HepG2 (cell line): ENCODE results near the gene SUSD3. TPM values are rescaled to one million over a fixed set of nuclear protein-coding genes. Genes with fewer than 3 reads are reported as not detected.

Experiments
- CC2D1A ChIP-seq: sonication (generic); formaldehyde crosslinking; IDR thresholded peaks from 2 replicates; pipeline ENCODE4 v1.8.1; 2023; ENCODE audit warnings: mild to moderate bottlenecking, missing genetic modification reagents
- CTCF ChIP-seq: sonication (generic); formaldehyde crosslinking; IDR thresholded peaks from 2 replicates; pipeline ENCODE4 v1.5.0; 2020; ENCODE audit warnings: mild to moderate bottlenecking, missing genetic modification reagents, moderate library complexity
- FOXP4 ChIP-seq: sonication (generic); formaldehyde crosslinking; IDR thresholded peaks from 2 replicates; pipeline ENCODE4 v1.4.0; 2020; ENCODE audit warnings: missing genetic modification reagents
- GPN1 ChIP-seq: sonication (generic); formaldehyde crosslinking; IDR thresholded peaks from 2 replicates; pipeline ENCODE4 v1.5.1; 2020; ENCODE audit warnings: missing genetic modification reagents, borderline replicate concordance
- KLF11 ChIP-seq: IDR thresholded peaks from 2 replicates; pipeline ENCODE4 v1.6.1; 2016; ENCODE audit warnings: missing compliant biosample characterization
- MNT ChIP-seq: fragments of 450-650 bp; IDR thresholded peaks from 2 replicates; pipeline ENCODE4 v1.6.1; 2016
- MTA1 ChIP-seq: sonication (generic); formaldehyde crosslinking; IDR thresholded peaks from 2 replicates; pipeline ENCODE4 v1.4.0; 2020; ENCODE audit warnings: missing genetic modification reagents, mild to moderate bottlenecking, borderline replicate concordance
- NKX3-1 ChIP-seq: sonication (generic); formaldehyde crosslinking; IDR thresholded peaks from 2 replicates; pipeline ENCODE4 v1.5.0; 2020; ENCODE audit warnings: missing genetic modification reagents
- NR2F2 ChIP-seq: IDR thresholded peaks from 2 replicates; pipeline ENCODE4 v1.6.1; 2012; ENCODE audit warnings: low read depth, inconsistent platforms, borderline replicate concordance
- PATZ1 ChIP-seq: sonication (generic); formaldehyde crosslinking; IDR thresholded peaks from 2 replicates; pipeline ENCODE4 v1.4.0; 2020; ENCODE audit warnings: missing genetic modification reagents
- POLR2AphosphoS5 ChIP-seq: IDR thresholded peaks from 2 replicates; pipeline ENCODE4 v1.6.1; 2012; ENCODE audit warnings: low read depth, low read length
- TARDBP ChIP-seq: sonication (generic); formaldehyde crosslinking; IDR thresholded peaks from 2 replicates; pipeline ENCODE4 v1.8.0; 2022; ENCODE audit warnings: mild to moderate bottlenecking, missing genetic modification reagents
- TGIF2 ChIP-seq: IDR thresholded peaks from 2 replicates; pipeline ENCODE4 v1.6.1; 2016; ENCODE audit warnings: control low read depth, missing compliant biosample characterization
- ZBTB42 ChIP-seq: sonication (generic); formaldehyde crosslinking; IDR thresholded peaks from 2 replicates; pipeline ENCODE4 v1.5.0; 2020; ENCODE audit warnings: mild to moderate bottlenecking, missing genetic modification reagents
- ZFP36L2 ChIP-seq: sonication (generic); formaldehyde crosslinking; IDR thresholded peaks from 2 replicates; pipeline ENCODE4 v1.4.0; 2020; ENCODE audit warnings: missing genetic modification reagents
- ZNF512 ChIP-seq: sonication (generic); formaldehyde crosslinking; IDR thresholded peaks from 2 replicates; pipeline ENCODE4 v1.4.0; 2020; ENCODE audit warnings: mild to moderate bottlenecking, missing genetic modification reagents
- ZNF598 ChIP-seq: sonication (generic); formaldehyde crosslinking; IDR thresholded peaks from 2 replicates; pipeline ENCODE4 v1.5.1; 2020; ENCODE audit warnings: mild to moderate bottlenecking, missing genetic modification reagents, borderline replicate concordance
- ZNF749 ChIP-seq: sonication (generic); formaldehyde crosslinking; IDR thresholded peaks from 2 replicates; pipeline ENCODE4 v1.8.0; 2022; ENCODE audit warnings: mild to moderate bottlenecking, missing genetic modification reagents, moderate library complexity, borderline replicate concordance
- ZNF883 ChIP-seq: sonication (generic); formaldehyde crosslinking; IDR thresholded peaks from 2 replicates; pipeline ENCODE4 v1.5.1; 2020; ENCODE audit warnings: mild to moderate bottlenecking, missing genetic modification reagents; ENCODE audit errors: not compliant biosample characterization
- polyA plus RNA-seq, 8 experiments: library from polyadenylated mRNA; depleted of rRNA in 3 of 8; stranded (reverse) in 7 of 8; unstranded in 1 of 8; fragments of >200 nt; fragmentation: Illumina TruSeq in 4 of 8; extraction: Trizol in 4 of 8; gene quantifications; 2 replicates each; pipeline versions ENCODE4 v1.2.1 to v1.2.3, GENCODE V29; 2011 to 2016; ENCODE audit warnings: low read depth in 4 of 8, missing spikeins in 1 of 8, mixed read lengths in 1 of 8; ENCODE audit not compliant: insufficient read depth in 1 of 8
- total RNA-seq, 5 experiments: library from RNA; depleted of rRNA; stranded (reverse); fragments of >200 nt; fragmentation: Illumina TruSeq; extraction: Trizol; gene quantifications; 2 replicates each; pipeline ENCODE4 v1.2.3, GENCODE V29; 2016; ENCODE audit warnings: low read depth in 1 of 5

SUSD3 gene
- total and polyA plus RNA-seq, 2 of the 13 experiments (the other 11 are each of a cell fraction or from before 2014, with no cell fraction given) = 7.0 to 9.1 TPM

GRCh38 chr9:93112116-93112863, 53.8 kb downstream of the SUSD3 start (continued):
- TF ChIP-seq ZNF512 (CRISPR knock-in tag) (no peak), CTCF (peak; percentile 87), PATZ1 (CRISPR knock-in tag) (peak; percentile 87), NKX3-1 (CRISPR knock-in tag) (no peak), CC2D1A (CRISPR knock-in tag) (no peak), ZBTB42 (CRISPR knock-in tag) (no peak), FOXP4 (peak; percentile 56; the same call in 1 of the 2 replicates), NR2F2 (peak; percentile 66; the same call in 1 of the 2 replicates), TARDBP (CRISPR knock-in tag) (peak; percentile 91), GPN1 (CRISPR knock-in tag) (no peak), ZNF883 (CRISPR knock-in tag) (peak; percentile 32), ZNF749 (CRISPR knock-in tag) (no peak), MNT (peak; percentile 90), MTA1 (peak; percentile 95), KLF11 (CRISPR knock-in tag) (peak; percentile 79; the same call in 1 of the 2 replicates), POLR2AphosphoS5 (0 out of 2 replicates have a peak, but pooled peaks have one; percentile 37), TGIF2 (CRISPR knock-in tag) (peak; percentile 61; the same call in 1 of the 2 replicates), ZFP36L2 (CRISPR knock-in tag) (no peak), ZNF598 (peak; percentile 69; the same call in 1 of the 2 replicates)
